ENCODE data around the gene AUP1. TPM values are rescaled to one million over a fixed set of nuclear protein-coding genes. Genes with fewer than 3 reads are reported as not detected.

AUP1 gene
- total and polyA plus RNA-seq, 10 of the 15 experiments (the other 5 are each of a cell fraction or from before 2014, with no cell fraction given), result 39.1 to 215 (median 138) TPM

DNA sequence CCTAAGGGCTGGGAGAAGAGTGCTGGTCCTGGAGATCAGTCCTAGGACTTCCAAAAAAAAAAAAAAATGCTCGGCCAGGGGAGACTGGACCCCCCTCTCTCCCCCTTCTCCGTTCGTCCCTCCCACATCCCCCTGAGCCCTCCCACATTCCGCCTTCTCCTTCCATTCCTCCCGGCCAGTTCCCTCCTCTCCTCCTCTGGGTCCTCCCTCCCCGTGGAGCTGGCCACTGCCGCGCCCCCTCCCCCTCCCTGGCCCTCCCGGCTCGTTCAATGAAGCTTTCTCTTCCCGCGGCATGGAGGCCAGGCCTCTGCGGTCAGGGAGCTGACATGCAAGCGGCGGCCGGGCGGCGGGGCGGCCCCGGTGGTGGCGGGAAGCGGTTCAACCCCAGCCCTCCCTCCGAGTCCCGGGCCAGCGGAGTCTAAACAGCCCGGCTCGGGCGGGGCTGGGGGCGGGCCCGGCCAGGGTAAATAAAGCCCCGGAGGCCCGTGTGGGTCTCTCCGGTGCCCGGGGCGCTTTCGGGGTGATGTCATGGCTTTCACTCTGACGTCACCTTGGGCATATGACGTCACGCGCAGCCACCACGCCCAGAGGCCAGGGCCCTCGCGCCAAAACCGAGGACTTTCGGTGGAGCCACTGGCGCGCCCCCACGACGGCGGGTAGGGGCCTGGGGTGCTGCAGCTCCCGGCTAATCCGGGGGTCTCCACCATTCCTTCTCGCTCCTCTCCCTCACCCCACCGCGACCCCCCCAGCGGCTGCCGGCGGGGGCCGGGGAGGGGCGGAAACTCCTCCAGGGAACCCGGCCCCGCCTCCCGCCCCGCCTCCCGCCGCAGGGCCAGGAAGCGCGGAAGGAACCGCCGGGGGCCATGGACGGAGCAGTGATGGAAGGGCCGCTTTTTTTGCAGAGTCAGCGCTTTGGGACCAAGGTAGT lies 24.6 kb upstream of the AUP1 start, which contains the start of the genes DOK1 and LOXL3 (continued):
- no peak for TF ChIP-seq TARDBP (IDR thresholded peaks at IDR 0.05; ENCODE audit: borderline replicate concordance)
- TF ChIP-seq, protein P1, sequence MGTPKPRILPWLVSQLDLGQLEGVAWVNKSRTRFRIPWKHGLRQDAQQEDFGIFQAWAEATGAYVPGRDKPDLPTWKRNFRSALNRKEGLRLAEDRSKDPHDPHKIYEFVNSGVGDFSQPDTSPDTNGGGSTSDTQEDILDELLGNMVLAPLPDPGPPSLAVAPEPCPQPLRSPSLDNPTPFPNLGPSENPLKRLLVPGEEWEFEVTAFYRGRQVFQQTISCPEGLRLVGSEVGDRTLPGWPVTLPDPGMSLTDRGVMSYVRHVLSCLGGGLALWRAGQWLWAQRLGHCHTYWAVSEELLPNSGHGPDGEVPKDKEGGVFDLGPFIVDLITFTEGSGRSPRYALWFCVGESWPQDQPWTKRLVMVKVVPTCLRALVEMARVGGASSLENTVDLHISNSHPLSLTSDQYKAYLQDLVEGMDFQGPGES (IDR thresholded peaks at IDR 0.05), result no peak
- peak; percentile 89; the same call in 1 of the 2 replicates for TF ChIP-seq RB1 (IDR thresholded peaks at IDR 0.05; ENCODE audit: borderline replicate concordance)
- TF ChIP-seq CBX3 (IDR thresholded peaks at IDR 0.05; ENCODE audit: borderline replicate concordance, low read depth), result no peak
- no peak for TF ChIP-seq MTA3 (IDR thresholded peaks at IDR 0.05; ENCODE audit: borderline replicate concordance, low read length)
- no peak for TF ChIP-seq CBX5 (IDR thresholded peaks at IDR 0.05; ENCODE audit: low read depth)
- TF ChIP-seq NFYA (IDR thresholded peaks at IDR 0.05; ENCODE audit: borderline replicate concordance, low read depth, low read length), result no peak
- peak; percentile 43; the same call in 1 of the 2 replicates for TF ChIP-seq TAF1 (IDR thresholded peaks at IDR 0.05; ENCODE audit: borderline replicate concordance, low read depth, low read length)

Measured in GM12878 (cell line).